Bone marrow (tissue), 2 donors: Measurements from ENCODE around the gene RGS3.
"Not testable (repeated sequence)": the region's sequence is repeated elsewhere in the genome, so short reads cannot be mapped to it uniquely, and the experiment has no call there.

Source experiments
- DNase-seq, 2 donors: peaks; one replicate each; lab custom pipeline; 2025; lab: John Stamatoyannopoulos, UW

RGS3 gene

DNA sequence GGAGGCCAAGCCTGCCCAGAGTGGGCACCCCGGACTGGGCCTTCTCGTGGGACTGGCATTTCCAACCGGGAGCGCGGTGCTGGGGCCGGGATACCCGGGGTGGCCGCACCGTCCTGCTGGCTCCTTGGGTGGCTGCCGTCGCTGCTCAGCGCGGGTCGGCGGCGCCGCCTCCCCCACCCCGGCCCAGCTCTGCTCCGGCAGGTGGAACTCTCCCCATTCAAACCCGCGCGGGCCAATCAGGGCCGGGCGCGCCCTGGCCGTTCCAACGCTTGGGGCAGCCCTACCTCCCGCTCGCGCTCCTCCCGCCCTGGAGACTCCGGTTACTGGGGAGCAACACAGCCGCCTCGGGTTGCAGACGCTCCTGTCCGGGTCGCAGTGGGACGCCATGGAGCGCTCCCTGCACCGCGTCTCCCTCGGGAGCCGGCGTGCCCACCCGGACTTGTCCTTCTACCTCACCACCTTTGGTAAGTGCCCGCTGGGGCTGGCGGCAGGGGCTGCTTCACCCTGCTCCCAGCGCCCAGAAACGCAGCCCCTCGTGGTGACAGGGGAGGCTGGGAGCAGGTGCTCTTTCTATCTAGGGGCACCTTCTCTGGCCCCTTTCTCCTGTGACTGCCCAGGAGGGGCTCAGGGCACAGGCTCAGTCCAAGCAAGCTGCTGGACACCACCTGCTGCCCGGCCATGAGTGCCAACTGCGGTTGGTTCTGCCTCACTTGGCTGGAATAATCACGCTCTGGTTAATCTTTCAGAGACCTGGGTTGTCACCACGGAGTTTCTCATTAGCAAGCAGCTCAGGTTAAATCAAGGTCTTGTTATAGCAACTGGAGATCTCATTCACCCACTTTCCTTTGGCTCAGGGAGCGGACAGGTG lies at the start of gene RGS3:
Gene RGS3, plus strand, starts transcription at position 310 of the 868 bp plus-strand sequence. Its CDS starts 76 bp downstream, at position 386.
- DNase-seq, result no peak

DNA sequence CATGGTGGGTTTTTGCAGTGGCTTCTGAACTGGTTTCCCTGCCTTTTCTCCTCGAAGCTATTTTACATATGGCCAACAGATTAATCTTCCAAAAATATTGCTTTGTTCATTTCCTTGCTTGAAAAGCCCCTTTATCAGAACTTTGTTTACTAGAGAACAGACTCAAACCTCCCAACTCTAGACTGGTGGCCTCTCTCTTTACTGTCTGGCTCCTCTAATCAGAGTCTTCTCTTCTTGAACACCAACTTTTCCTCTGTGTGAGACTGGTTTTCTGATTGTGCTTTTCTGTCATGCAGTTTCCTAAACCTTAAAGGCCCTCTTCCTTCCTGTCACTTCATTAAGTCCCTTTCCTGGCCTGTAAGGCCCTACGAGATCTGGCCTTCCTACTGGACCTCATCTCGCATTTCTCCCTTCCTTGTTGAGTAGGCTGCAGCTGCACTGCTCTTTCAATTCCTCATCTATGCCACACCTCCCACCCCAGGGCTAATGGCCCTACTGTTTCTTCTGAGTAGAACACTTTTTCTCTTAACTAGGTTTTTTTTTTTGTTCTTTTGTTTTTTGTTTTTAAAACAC lies 47.3 kb upstream of the RGS3 start:
- peak in 1 of 2 donors; percentile 25 for DNase-seq

DNA sequence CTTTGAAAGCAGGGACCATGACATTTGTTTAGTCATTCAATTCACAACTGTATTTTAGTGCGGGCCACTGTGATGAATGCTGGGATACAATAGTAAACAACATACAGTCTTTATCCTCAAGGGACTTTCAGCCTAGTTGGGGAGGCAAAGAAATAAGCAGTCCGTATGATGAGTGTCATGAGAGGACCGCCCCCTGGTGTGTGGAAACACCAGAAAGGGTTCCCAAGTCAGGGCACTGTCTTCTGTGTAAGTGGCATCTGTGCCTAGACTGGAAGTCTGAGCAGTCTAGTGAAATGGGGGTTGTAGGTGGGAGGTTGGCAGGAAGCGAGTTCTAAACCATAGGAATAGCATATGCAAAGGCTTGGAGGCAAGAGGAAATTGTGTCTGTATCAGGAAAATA lies 46.2 kb upstream of the RGS3 start:
- no peak for DNase-seq

DNA sequence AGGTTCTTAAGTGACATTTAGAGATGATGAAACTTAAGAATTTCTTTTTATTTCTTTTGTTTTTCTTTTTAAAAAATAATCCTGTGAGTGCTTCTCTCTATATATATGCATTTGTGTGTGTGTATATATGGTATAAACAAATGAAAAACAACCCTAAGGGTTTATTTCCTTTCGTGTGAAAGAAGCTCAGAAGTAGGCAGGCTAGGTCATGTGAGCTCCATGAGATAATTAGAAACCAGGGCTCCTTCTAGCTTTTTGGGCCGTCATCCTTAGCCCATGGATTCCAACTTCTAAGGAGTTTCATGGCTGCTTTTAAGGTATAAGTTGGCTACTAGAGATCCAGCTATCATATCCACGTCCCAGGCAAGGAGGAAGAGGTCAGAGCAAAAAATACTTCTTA lies 41.8 kb upstream of the RGS3 start:
- no peak for DNase-seq

DNA sequence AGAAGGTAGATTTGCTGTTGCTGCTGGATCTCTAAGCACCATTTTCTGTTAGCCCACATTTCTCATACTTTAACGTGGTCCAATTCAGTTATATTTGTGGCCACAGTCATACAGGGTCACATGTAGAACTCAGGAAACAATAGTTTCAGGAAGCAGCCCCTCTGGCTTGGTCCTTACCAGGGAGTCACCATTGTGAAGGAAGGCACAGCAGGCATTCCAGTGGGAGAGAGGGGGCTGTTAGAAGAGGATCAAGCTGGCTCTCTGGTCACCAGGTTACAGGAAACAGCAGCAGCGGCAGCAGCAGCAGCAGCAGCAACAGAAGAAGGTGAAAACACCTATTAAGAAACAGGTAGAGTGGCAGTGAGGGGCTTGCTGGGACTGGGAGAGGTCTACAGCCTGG lies 38.5 kb upstream of the RGS3 start:
- no peak for DNase-seq

DNA sequence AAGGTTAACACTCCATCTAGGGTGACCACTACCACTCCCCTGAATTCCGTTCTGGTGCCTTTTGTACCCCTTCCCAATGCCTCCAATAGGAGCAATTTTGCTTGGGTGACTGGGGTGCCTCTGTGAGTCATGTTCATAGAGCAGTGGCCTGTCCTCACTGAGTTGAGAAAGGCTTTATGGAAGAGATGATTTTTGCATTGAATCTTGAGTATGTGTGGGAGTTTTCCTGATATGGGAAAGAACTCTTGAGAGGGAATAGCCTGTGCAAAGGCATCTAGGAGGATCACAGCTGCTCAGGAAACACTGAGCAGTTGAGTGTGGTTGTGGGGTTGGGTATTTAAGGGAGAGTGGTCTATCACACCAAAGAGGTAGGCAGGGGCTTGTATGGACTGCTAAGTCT lies 36.8 kb upstream of the RGS3 start:
- DNase-seq, result no peak

DNA sequence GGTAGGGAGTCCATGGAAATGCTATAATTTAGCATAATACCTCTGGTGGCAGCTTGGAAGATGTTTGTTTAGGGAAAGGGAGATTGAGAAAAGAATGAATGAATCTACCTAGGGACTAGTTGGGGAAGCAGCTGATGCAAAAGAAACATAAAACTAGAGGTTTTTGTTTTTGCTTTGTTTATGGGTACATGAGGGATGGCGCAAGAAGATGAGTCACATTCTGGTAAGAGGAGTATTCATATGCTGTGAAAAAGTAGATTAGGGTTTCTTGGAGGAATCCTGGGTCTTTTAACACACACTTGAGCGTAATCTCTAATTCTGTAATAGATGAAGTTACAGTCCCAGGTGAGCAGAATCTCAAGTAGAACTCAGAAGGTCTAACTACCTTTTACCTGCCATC lies 35.9 kb upstream of the RGS3 start:
- DNase-seq, result no peak

DNA sequence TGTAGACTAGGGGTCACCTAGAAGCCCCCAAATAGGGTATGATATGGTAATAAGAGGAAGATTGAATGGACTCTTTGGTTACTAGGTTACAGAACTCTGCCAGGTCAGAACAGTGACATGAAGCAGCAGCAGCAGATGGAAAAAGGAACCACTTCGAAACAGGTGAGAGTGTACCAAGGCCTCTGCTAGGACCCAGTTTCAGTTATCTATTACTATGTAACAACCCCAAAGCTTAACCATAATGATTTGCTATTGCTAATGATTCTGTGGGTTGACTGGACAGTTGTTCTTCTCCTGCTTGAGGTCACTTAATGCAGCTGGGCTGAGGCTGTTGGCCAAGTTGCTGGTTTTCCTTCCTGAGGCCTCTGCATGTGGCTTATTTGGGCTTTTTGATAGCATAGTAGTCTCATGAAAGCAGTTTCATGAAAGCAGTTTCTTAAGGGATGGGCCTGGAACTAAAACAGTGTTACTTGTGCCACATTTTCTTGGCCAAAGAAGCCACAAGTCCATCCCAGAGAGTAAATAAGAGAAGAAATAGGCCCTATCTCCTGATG lies 35.4 kb upstream of the RGS3 start:
- no peak for DNase-seq

DNA sequence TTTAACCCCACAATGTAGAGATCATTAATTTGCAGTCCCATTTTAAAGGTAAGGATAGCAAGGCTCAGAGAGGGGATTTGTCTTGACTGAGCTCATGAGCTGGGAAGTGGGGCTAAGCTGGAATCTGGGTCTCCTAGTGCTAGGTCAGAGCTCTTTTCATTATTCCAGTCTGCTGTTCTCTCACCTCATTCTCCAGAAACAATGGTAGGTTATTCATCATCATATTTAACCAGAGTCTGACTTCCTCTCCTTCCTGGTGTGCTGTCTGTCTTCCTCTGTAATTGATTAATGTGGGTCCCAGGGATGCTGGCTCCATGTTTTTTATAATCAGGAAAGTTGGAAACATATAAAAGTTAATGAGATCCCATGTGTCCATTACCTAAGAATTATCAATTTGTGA lies 32.3 kb upstream of the RGS3 start:
- DNase-seq, result no peak

DNA sequence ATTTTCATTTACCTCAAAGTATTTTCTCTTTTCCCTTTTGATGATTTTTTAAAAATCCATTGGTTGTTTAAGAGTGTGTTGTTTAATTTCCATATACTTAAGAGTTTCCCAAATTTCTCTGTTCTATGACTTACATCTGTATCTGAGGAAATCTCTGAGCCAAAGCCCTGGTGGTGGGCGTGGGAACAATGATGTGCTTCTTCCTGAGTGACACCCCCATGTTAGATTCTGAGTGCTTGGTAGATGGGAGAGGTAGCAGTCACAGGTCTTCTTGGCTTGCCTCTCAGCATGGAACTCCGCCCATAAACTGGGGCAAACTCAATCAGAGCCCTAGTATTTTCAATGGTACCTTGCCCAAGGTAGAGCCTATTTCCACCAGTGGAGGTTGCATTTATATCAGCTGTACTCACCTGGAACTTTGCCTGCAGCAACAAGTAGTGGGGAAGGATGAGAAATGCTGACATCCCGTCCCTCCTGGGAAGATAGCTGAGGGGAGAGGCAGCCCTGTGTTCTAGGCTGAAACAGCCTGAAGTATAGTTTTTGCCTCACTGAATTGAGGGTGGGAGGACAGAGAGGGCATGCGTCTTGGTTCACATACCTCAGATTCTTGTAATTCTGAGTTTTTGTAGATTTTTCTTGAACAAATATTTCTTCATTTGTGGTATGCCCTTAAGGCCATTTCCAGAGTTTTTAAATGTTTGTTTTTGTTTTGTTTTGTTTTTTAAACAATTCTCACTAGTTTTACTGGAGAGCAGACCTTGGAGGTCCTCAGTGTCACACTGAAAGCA lies 26.6 kb upstream of the RGS3 start:
- no peak for DNase-seq

DNA sequence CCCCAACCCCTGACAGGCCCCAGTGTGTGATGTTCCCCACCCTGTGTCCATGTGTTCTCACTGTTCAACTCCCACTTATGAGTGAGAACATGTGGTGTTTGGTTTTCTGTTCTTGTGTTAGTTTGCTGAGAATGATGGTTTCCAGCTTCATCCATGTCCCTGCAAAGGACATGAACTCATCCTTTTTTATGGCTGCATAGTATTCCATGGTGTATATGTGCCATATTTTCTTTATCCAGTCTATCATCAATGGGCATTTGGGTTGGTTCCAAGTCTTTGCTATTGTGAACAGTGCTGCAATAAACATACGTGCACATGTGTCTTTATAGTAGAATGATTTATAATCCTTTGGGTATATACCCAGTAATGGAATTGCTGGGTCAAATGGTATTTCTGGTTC lies 25.8 kb upstream of the RGS3 start:
- not testable (repeated sequence) for DNase-seq

DNA sequence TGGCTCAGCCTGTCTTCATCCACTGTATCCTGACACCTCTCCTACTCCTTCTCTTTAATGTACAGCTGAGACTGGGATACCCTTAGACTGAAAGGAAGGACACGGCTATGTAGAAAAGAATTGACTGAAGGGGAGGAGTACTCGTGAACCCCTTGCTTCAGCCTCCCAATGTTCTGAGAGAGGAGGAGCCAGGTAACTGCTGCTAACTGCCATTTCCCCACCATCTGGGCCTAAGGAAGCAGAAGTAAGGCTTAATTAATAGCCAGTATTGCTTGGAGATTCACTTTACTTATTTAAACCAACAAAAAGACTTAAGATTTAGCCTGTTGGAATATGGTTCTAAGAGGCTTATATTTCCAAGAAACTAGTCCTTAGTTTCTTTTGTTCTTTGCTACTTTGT lies 18.8 kb upstream of the RGS3 start:
- peak in 1 of 2 donors; percentile 21 for DNase-seq

DNA sequence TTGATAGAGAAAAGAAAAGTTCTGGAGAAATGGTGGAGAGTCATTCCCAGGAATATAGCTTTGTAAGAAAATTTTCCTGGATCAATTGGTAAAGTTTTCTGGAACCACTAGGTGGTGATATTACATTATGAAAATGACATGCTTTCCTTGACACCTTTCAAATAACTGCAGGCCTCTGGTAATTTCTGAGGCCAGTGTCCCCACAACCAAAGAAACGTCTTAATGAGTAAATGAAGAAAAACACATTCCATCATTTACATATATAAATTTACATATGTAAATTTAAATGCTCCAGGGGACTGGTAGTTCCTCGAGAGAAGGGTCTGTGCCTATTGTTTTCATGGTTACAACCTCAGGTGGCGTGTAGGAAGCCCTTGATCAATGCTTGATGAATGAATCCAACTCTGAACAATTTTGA lies 17.2 kb upstream of the RGS3 start:
- DNase-seq, result peak in 1 of 2 donors; percentile 16

DNA sequence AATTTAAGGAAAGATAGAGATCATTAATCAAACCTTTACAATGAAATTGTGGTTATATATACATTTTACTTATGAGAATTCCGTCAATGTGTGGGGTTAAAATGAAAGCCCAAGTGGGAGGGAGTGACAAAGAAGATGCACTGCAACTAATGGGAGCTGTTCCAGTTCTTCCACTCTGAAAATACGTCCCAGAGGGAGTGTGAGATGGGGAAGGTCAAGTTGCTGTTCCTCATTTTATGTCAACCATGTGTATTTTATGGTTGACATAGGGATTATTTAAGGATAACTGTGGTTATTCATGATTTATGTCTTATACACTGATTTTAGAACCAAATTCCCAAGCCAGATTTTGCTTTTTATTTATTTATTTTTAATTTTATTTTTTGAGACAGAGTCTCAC lies 14.2 kb upstream of the RGS3 start:
- DNase-seq, result no peak

DNA sequence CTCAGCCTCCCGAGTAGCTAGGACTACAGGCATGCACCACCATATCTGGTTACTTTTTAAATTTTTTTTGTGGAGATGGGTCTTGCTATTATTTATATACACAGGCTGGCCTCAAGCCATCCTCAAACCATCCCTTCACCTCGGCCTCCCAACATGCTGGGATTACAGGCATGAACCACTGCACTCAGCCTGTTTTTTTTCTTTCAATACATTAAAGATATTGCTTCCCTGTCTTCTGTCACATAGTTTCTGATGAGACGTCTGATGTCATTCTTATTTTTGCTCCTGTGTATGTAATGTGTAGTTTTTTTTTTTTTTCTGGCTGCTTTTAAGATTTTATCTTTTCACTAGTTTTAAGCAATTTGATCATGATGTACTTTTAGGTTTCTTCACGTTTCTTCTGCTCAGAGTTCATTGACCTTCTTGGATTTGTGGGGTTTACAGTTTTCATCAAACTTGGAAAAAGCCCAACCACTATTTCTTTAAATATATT lies 11.4 kb upstream of the RGS3 start:
- no peak for DNase-seq

DNA sequence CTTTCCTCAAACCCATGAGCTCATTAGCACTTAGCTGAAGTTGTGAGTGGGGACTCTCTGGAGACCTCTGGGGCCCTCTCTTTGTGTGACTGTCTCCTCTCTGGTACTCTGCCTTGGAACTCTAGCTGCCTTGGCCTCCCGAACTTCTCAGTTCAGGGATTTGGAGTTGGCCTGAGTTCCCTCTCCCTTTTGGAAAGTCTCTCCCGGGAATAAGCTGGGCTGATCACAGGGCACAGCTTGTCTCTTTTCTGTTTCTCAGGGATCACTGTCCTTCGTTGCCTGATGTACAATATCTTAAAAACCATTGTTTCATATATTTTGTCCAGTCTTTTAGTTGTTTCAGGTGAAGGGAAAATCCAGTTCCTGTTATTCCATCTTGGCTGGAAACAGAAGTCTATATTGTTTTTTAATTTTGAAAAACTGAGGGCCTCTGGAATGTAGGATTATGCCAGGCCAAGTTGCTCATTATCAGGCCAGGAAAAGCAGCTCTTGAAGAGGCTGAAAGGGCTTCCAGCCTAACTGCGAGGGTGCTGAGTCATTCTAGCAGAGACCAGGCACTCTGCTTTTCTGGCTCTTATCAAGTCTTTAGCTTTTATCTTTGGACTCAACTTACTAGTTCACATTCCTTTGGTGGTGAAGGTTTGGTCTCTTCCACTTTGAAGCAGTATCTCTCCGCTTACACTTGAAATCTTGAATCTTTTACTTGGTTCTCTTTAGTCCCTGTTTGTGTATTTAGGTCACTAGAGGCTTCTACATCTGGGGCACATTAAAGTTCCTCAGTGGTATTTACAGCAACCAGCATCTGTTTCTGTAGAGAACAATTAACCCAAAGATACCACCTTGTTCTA lies 8.4 kb upstream of the RGS3 start:
- DNase-seq, result peak in 1 of 2 donors; percentile 15

DNA sequence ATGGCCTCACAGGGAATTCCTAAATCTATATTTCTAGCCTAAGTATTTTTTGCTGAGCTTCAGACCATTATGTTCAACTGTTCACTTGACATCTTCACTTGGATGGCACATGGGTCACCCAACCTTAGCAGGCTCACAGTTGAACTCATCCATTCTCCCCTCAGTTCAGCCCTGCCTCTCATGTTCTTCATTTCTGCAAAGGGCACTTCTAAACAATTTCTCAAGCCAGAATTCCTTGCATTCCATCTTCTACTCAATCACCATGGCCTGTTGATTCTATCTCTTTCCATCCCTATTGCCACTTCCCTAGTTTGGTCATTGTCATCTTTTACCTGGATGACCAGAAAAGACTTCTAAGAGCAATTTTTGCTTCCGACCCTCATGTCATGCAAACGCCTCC lies 7.3 kb upstream of the RGS3 start:
- no peak for DNase-seq

DNA sequence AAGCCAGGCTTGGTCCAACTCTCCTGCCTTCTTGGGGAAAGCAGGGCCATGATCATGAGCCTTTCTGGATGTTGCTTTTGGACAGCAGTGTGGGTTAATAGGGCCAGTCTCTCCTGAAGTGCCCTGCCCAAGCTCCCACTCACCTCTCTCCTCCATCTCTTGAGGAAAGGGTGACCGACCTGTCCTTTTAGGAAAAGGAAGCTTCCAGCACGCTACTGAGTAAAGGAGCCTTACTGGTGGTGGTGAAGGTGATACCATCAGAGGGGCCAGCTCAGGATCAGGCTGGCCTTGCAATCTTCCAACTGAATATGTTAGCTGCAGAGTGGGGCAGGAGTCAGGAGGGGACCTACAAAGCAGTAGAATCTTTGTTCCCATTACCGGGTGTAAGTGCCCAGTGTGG lies 2.2 kb upstream of the RGS3 start:
- DNase-seq, result no peak

DNA sequence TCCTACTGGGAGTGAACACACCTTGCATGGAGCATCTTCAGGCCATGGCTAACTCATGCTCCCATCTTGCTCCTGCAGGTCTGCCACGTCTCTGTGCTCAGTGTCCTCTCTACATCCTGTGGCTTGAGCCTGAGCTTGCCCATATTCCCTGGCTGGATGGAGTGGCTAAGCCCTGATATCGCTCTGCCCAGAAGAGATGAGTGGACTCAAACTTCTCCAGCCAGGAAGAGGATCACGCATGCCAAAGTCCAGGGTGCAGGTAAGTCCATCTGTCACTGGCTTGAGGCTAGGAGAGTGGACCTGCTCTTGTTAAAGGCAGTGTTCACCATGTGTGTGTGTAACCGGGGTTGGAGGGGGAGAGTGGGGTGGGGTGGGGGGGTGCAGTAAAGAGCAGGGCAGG lies 1.6 kb upstream of the RGS3 start:
- no peak for DNase-seq

DNA sequence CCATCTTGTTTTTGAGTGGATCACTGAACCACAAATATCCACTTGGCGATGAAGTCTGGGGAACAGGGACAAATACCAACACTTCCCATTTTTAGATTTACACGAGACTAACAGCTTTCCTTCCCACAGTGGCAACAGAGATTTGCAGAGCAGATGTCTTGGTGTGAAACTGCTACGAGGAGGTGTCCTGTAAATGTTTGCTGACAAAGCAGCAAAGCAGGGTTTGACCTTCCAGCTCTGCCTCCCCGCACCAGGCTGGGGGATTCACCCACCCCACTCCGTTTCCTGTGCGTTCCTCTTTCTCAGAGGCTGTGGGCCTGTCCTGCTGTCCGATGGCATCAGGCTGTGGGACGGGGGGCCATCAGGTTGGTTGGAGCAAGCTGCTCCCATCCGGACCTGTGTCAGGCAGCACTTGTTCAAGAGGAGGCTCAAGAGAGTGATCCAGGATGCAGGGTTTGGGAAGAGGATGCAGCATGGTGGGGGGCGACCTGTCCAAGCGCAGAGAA lies 693 bp upstream of the RGS3 start:
- DNase-seq, result no peak

DNA sequence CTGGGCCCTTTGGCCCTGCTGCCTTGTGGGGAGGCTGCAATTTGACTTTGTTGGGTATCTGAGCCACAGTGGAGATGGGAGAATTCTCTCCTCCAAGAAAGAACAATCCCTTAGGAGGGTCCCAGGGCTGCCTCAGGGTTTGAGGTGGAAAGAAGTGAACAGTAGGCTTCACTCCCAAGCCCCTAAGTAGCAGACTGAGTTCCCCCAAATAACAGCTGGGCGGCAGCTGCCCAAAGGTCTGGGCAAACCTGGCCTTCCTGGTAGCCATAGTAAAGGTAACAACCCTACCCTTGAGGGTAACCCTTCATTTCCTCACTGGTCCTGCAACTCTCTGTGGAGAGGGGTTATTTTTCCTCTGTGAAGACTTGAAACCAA lies 746 bp downstream of the RGS3 start:
- DNase-seq, result no peak
